CD4-positive, alpha-beta T cell treated with Interleukin-21 for 1 hour (primary cell): ENCODE measurements around the gene ZNF445.
A peak's percentile ranks its signal among the peaks of the same experiment; 100 is the strongest.
"Not testable (repeated sequence)": the region's sequence is repeated elsewhere in the genome, so short reads cannot be mapped to it uniquely, and the experiment has no call there.

Experiments
- DNase-seq: peaks from one replicate; pipeline ENCODE4 v3.0.0-alpha.2; 2020

ZNF445 gene

DNA sequence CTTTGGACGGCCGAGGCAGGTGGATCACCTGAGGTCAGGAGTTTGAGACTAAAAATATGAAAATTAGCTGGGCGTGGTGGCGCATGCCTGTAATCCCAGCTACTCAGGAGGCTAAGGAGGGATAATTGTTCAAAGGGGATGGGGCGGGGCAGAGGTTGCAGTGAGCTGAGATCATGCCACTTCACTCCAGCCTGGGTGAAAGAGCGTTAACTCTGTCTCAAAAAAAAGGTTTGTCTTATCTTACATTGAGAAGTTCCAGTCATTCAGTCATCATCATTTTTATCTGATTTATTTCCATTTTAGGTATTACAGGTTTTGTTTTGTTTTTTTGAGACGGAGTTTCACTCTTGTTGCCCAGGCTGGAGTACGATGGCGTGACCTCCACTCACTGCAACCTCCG is 2.6 kb downstream of the ZNF445 start:
- DNase-seq: not testable (repeated sequence)

GRCh38 chr3:44470430-44470829 is 7.0 kb downstream of the ZNF445 start:
- no peak for DNase-seq

DNA sequence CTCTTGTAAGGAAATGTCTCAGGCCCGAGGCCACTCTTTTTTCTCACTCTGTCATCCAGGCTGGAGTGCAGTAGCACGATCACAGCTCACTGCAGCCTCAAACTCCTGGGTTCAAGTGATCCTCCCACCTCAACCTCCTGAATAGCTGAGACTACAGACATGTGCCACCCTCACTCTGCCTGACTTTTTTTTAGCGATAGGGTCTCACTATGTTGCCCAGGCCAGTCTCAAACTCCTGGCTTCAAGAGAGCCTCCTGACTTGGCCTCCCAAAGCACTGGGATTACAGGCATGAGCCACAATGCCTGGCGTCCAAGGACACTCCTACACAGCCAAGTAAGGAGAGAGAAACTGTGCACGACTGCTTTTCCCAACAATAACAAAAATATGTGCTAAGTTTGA is 7.6 kb downstream of the ZNF445 start:
- DNase-seq: no peak

DNA sequence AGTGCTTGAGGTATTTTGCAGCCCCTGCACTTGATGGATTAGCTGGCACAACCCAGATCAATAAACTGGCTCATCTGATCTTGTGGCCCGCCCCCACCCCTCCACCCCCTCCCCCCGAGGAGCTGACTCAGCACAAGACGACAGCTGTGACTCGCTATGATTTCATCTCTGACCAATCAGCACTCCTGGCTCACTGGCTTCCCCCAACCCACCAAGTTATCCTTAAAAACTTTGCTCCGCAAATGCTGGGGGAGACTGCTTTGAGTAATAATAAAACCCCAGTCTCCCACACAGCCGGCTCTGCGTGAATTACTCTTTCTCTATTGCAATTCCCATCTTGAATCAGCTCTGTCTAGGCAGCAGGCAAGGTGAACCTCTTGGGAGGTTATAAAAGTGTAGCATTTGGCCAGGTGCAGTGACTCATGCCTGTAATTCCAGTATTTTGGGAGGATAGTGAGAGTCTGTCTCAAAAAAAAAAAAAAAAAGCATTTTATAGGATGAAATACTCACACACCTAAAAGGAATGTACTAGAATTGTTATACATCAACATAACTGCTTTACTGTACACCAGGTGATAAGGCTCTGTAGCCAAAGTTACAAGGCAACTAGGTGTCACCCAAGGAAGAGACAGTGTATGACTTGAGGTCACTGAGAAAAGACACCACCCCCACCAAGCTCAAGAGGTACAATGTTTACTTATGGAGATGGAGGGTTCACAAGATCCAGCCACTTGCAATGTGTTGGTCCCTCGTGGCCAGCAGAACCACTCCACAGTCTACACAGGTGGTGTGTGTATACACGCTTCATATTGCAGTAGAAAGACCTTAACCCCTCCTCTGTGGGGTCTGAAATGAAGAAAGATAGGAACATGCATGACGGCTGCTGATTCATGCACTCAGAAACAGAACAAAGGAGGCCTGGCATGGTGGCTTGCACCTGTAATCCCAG is 8.6 kb downstream of the ZNF445 start:
- DNase-seq: no peak

DNA sequence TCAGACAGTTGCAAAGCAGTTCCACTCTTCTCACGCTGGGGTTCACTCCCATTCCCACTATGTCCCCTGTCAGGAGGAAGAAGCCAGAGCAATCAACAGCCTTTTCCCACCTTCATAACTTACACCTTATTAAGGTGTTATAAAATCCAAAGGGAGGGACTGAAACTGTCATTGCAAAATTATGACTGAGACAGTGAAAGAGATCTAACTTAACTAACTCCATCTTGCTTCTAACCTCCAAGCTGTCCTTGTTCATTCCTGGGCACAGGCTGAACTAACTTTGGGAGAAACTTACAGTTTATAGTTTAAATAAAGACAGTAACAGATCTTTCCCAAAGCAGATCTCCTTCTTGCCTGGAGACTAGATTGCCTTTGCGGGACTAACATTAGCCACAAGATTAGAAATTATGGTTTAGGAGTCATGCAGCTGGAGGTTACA is 9.4 kb downstream of the ZNF445 start:
- not testable (repeated sequence) for DNase-seq

GRCh38 chr3:44467241-44467640 is 10.2 kb downstream of the ZNF445 start:
- DNase-seq: no peak

- DNase-seq: not testable (repeated sequence)
These were observed 12.6 kb downstream of the ZNF445 start for GRCh38 chr3:44464920-44465319.

GRCh38 chr3:44464509-44464908 is 13.0 kb downstream of the ZNF445 start:
- no peak for DNase-seq

DNA sequence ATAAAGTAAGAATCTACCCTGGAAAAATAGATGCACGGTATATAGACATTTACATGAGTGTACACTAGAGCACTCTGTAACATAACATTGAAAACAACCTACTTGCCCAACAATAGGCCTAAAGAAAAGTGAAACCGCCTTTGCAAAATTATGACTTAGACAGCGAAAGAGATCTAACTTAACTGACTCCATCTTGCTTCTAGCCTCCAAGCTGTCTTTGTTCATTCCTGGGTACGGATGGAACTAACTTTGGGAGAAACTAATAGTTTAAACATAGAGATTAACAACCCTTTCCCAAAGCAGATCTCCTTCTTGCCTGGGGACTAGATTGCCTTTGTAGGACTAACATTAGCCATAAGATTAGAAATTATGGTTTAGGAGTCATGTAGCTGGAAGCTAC is 17.4 kb downstream of the ZNF445 start:
- DNase-seq: not testable (repeated sequence)

GRCh38 chr3:44455318-44455717 is 22.2 kb downstream of the ZNF445 start:
- no peak for DNase-seq

DNA sequence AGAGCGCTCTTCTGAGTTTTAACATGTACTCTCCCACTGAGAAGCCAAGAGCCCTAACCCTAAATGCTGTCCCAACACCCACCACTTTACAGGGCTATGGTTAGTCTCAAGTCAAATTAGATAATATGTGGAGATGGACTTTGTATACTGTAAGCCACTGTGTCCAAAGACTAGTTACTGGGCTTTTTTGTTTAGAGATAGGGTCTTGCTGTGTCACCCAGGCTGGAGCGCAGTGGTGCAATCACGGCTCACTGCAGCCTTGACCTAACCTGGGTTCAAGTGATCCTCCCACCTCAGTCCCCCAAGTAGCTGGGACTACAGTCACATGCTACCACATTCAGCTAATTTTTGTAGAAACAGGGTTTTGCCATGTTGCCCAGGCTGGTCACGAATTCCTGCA is 23.2 kb downstream of the ZNF445 start:
- DNase-seq: no peak

GRCh38 chr3:44451441-44451840 is 26.0 kb downstream of the ZNF445 start:
- no peak for DNase-seq

GRCh38 chr3:44446929-44447328 is 30.5 kb downstream of the ZNF445 start:
- no peak for DNase-seq

DNA sequence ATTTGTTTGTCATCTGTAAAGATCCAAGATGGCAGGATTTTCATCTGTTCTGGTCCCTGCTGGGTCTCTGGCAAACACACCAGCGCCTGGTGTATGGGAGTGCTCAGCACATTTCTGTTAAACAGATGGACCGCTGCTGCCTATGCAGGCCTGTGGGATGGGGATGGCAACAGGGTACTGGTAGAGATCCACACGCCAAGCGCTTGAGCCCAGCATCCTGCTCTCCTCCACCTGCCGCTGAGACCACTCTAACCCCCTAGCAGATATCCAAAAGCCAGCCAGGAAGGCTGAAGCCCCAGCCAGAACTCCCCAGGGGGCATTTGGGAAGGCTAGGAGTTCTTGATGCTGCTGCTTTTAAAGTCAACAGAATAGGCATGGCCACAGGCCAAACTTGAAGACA is 31.7 kb downstream of the ZNF445 start:
- DNase-seq: no peak

DNA sequence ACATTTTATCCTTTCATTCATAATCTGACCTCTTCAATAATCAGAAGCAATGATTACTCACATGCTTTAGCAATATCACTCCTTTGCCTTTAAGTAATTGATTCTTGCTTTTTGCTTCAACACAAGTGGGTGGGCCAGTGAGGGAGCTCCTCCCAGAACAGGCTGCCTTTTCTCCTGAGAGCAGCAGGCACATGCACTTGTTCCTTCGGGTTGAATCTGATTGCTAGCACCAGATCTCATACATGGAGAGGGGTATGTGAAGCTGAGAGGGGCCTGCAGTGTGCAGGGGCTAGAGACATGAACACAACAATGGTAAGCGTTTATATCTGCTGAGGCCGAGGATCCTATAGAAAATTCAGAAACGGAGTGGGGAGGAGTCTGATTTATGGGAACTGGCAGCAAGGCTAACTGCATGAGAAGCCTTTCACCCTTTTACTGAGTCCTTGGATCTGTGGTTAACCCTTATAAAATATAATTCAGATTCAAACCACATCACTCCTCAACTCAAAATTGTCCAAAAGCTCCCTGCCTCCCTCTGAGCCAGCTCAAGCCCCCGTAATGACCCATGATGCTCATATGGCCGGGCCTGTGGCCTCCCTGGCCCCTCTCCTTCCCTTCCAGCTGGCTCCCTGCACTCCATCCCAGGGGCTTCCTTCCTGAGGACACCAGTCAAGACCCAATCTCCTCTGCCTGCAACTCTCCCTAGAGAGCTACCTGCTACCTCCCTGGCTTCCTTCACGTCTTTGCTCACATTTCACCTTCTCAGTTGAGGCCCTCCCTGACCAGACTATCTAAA is 32.4 kb downstream of the ZNF445 start:
- DNase-seq: no peak

GRCh38 chr3:44444437-44444836 is 33.0 kb downstream of the ZNF445 start:
- DNase-seq: no peak

GRCh38 chr3:44442596-44443309 is 34.7 kb downstream of the ZNF445 start:
- DNase-seq: no peak

DNA sequence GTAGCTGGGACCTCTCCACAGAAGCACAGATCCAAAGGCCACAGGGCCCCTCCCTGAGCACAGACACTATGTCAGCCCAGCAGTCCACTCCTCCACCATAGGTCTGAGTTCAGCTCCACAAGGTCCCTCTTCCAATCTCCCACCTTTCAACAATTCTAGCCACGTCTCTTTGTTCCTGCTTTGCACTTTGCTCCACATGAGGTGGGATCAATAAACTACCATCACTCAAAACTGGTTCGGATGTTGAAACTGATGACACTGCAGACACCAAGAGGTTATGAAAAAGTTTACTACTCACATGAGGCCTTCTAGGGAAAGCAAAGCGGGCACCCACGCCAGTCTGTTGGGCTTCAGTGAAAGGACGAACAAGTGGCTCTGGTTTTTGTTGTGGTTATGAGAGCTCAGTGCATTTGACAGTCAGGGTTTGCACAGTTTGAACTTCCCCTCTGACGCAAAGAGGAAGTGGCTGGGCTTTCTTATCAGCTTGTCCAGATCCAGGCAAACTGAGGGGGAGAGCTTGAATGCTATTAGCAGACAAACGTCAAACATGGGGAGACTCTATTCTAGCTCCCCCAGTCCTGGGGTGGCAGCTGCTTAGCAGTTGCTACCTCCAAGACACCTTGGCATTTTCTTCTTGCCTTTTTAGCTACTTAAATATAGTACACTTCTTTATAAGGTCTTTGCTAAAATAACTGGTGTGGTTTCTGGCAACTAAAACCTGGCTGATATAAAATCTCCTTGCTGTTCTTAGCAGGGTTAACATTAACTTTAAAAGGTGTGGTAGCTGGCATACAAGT is 37.8 kb downstream of the ZNF445 start:
- peak; percentile 78 for DNase-seq

DNA sequence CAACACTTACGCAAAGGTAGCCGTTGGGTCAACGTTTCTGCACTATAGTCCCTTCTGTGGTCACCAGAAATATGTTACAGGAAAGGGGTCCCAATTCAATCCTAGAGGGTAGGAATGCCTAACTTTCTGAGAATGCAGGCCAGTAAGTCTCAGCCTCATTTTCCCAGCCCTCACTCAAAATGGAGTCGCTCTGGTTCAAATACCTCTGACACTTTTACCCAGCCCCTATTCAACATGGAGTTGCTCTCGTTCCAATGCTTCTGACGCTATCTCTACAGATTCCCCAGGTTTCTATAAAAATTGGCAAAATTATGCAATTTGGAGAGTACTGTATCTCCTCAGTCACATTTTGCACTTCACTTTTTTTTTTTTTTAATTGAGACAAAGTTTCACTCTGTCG is 39.7 kb downstream of the ZNF445 start:
- DNase-seq: no peak

- DNase-seq: no peak
These were observed 41.3 kb downstream of the ZNF445 start for GRCh38 chr3:44436181-44436580.

- DNase-seq: no peak
These were observed 42.5 kb downstream of the ZNF445 start for GRCh38 chr3:44434834-44435510.

GRCh38 chr3:44430466-44430865 is 47.0 kb downstream of the ZNF445 start:
- no peak for DNase-seq
